HG03135 (cell line): Measurements from ENCODE around the gene KCP.

ENCODE experiments used
- ATAC-seq: cut with Tn5 transposase; IDR thresholded peaks from one replicate; pipeline ENCODE4 v1.9.1; 2021; ENCODE audit warnings: mild to moderate bottlenecking, moderate library complexity; ENCODE audit not compliant: unreplicated experiment

The KCP gene

GRCh38 chr7:128859232-128860157, 51.0 kb downstream of the KCP start:
- ATAC-seq = no peak

- no peak for ATAC-seq
These were observed 51.9 kb downstream of the KCP start for GRCh38 chr7:128858380-128859231.

- ATAC-seq = no peak
These were observed 54.3 kb downstream of the KCP start for GRCh38 chr7:128856001-128856718.

GRCh38 chr7:128855559-128855958, 55.0 kb downstream of the KCP start:
- no peak for ATAC-seq

- ATAC-seq = no peak
These were observed 56.1 kb downstream of the KCP start for GRCh38 chr7:128854396-128854795.

DNA sequence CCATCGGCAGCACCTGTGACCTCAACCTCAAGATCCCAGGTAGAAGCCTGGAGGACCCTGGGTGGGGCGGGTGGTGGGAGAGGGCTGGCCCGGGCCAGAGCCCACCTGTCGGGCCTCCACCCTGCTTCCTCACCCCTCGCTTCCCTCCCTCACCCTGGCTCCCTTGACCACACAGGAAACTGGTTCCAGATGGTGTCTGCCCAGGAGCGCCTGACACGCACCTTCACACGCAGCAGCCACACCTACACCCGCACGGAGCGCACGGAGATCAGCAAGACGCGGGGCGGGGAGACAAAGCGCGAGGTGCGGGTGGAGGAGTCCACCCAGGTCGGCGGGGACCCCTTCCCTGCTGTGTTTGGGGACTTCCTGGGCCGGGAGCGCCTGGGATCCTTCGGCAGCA, 56.7 kb downstream of the KCP start:
- no peak for ATAC-seq

- no peak for ATAC-seq
These were observed 57.8 kb downstream of the KCP start for GRCh38 chr7:128852537-128853254.

GRCh38 chr7:128849804-128850490, 60.6 kb downstream of the KCP start:
- no peak for ATAC-seq

DNA sequence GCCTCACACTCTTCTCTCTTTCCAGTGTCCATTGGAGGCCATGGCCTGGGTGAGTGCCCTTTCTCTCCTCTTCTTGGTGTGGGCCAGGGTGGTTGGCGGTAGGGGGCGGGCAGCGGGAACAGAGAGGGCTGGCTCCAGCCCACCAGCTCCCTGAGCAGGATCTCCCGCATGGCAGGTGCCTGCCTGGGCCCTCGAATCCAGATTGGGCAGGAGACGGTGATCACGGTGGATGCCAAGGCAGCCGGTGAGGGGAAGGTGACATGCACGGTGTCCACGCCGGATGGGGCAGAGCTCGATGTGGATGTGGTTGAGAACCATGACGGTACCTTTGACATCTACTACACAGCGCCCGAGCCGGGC, 61.4 kb downstream of the KCP start:
- ATAC-seq = no peak

DNA sequence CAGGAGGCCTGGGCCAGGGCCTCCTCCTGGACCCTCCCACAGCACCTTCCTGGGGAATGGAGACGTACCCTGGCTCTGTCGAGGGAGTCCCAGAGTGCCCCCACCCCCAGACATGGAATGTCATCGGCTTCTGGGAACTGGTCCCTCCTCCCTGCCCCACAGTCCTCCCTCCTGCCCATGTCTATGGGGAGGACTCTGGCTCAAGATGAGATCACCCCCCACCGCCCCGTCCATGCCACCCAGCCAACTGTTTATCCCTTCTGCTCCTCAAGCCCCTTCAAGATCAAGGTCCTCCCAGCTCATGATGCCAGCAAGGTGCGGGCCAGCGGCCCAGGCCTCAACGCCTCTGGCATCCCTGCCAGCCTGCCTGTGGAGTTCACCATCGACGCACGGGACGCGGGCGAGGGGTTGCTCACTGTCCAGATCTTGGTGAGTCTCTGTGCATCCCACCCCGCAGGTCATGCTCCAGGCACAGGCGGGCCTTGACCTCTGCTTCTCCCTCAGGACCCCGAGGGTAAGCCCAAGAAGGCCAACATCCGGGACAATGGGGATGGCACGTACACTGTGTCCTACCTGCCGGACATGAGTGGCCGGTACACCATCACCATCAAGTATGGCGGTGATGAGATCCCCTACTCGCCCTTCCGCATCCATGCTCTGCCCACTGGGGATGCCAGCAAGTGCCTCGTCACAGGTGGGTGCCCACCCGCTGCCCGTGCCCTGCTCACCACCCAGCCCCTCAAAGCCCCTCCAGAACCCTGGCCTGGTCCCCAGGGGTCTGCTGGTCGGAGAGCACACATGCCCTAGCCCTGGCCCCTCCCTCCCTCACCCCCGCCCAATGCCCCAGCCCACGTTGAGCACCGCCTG, 62.0 kb downstream of the KCP start:
- ATAC-seq = no peak

DNA sequence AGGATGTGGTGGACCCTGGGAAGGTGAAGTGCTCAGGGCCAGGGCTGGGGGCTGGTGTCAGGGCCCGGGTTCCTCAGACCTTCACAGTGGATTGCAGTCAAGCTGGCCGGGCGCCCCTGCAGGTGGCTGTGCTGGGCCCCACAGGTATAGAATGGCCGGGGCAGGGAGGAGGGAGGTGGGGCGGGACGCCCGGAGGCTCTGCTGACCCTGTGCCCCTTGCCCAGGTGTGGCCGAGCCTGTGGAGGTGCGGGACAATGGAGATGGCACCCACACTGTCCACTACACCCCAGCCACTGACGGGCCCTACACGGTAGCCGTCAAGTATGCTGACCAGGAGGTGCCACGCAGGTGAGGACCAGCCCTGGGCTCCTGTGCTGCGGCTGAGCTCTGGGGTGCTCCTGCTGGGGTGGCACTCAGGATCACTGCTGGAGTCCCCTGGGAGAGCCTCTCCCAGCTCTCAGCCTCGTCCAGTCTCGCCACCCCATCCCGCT, 62.7 kb downstream of the KCP start:
- ATAC-seq = no peak

GRCh38 chr7:128846781-128847444, 63.6 kb downstream of the KCP start:
- ATAC-seq = no peak

- ATAC-seq = no peak
These were observed 64.5 kb downstream of the KCP start for GRCh38 chr7:128845987-128846386.

- ATAC-seq = no peak
These were observed 65.0 kb downstream of the KCP start for GRCh38 chr7:128845475-128845874.

DNA sequence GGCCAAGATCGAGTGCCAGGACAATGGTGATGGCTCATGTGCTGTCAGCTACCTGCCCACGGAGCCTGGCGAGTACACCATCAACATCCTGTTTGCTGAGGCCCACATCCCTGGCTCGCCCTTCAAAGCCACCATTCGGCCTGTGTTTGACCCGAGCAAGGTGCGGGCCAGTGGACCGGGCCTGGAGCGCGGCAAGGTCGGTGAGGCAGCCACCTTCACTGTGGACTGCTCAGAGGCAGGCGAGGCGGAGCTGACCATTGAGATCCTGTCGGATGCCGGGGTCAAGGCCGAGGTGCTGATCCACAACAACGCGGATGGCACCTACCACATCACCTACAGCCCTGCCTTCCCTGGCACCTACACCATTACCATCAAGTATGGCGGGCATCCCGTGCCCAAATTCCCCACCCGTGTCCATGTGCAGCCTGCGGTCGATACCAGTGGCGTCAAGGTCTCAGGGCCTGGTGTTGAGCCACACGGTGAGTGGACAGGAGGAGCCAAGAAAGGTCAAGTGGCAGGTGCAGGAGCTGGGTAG, 65.7 kb downstream of the KCP start:
- ATAC-seq = no peak

DNA sequence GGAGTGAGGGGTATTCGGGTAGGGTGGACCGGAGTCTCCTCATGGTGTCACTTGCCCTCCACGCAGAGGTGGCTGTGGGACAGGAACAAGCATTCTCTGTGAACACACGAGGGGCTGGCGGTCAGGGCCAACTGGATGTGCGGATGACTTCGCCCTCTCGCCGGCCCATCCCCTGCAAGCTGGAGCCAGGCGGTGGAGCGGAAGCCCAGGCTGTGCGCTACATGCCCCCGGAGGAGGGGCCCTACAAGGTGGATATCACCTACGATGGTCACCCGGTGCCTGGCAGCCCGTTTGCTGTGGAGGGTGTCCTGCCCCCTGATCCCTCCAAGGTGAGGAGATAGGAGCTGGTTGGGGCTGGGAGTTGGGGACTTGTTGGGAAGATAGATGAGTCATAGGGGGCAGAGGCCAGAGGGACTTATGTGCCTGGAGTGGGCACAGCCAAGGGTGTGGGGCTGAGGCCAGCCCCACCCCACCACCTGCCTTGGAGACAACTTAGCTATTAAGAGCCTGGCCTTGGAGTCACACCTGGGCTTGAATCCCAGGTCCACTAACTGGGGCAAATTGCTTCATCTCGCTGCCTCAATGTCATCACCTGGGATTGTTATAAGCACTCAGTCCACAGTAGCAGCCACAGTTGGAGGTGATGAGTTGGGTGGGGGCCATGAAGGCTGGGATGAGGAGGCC, 66.4 kb downstream of the KCP start:
- ATAC-seq = no peak
